ENCODE data around the gene ACVR2B.

DNA sequence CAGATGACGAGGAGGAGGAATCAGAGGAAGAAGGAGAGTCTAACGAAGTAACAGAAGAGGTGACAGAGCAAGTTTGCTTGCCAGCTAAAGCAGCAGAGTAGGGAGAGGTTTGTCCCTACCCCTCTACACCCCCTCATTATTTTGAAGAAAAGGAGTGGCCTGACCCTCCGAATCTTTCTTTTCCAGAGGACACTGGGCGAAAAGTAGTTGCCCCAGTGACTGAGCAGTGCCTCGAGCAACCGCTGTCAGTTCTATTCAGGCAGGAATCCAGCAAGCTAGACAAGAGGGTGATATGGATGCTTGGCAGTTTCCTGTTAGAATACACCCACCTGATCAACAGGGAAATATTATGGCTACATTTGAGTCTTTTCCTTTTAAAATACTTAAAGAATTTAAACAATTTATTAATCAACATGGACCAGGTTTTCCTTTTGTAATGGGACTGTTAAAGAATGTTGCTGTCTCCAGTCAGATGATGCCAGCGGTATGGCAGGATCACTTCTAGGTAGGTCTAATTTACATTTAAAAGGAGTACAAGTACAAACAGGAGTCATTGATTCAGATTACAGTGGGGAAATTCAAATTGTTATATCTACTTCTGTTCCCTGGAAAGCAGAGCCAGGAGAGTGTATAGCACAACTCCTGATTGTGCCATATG is 31.9 kb upstream of the ACVR2B start:
- TF ChIP-seq POLR2A (IDR thresholded peaks at IDR 0.05): no peak
- TF ChIP-seq, protein P1, sequence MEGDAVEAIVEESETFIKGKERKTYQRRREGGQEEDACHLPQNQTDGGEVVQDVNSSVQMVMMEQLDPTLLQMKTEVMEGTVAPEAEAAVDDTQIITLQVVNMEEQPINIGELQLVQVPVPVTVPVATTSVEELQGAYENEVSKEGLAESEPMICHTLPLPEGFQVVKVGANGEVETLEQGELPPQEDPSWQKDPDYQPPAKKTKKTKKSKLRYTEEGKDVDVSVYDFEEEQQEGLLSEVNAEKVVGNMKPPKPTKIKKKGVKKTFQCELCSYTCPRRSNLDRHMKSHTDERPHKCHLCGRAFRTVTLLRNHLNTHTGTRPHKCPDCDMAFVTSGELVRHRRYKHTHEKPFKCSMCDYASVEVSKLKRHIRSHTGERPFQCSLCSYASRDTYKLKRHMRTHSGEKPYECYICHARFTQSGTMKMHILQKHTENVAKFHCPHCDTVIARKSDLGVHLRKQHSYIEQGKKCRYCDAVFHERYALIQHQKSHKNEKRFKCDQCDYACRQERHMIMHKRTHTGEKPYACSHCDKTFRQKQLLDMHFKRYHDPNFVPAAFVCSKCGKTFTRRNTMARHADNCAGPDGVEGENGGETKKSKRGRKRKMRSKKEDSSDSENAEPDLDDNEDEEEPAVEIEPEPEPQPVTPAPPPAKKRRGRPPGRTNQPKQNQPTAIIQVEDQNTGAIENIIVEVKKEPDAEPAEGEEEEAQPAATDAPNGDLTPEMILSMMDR (IDR thresholded peaks at IDR 0.05): no peak
